ENCODE results near the gene MAP1B. TPM values are rescaled to one million over a fixed set of nuclear protein-coding genes. Genes with fewer than 3 reads are reported as not detected.

The MAP1B gene
- total RNA-seq, 1 experiment from 2014 or later, result 8.9 TPM

- Histone ChIP-seq H3K4me1 (ENCODE audit: control insufficient read depth in 1 of 2, insufficient read depth in 2 of 2, low read length in 2 of 2) (no peaks in the 10 kb centered on the region), H3K36me3 (ENCODE audit: control insufficient read depth in 1 of 2, insufficient read depth in 2 of 2, low read length in 2 of 2) (no peaks in the 10 kb centered on the region), H3K27ac (ENCODE audit: low read depth, low read length) (no peak overlapping the region), H3K4me2 (ENCODE audit: low read length) (no peak overlapping the region), H3K4me3 (replicated peaks in 1 of 2; ENCODE audit: low read depth in 1 of 2, low read length in 2 of 2) (no peak overlapping the region), H4K20me1 (ENCODE audit: insufficient read depth) (no peaks in the 10 kb centered on the region), H3K9ac (ENCODE audit: low read length) (no peak overlapping the region), H3K9me2 (ENCODE audit: insufficient read depth) (no peaks in the 10 kb centered on the region), H3K27me3 (ENCODE audit: insufficient read depth, low read length) (no peaks in the 10 kb centered on the region), H3K9me3 (ENCODE audit: control insufficient read depth in 1 of 2, insufficient read depth in 1 of 2, low read depth in 1 of 2, low read length in 2 of 2) (no peaks in the 10 kb centered on the region), H2AFZ (ENCODE audit: low read depth, low read length, poor library complexity, severe bottlenecking) (no peak overlapping the region), H3K79me2 (ENCODE audit: insufficient read depth, low read length) (no peaks in the 10 kb centered on the region)
- ATAC-seq, result no peak
- no peak for DNase-seq (ENCODE audit: low read depth, low spot score)
- ChIA-PET POLR2A (no interaction called here), CTCF (no interaction called here), RAD21 (ENCODE audit: low non-redundant PET in 1 of 2, low total read pairs in 2 of 2, uncharacterized antibody in 2 of 2, unreplicated experiment in 2 of 2) (no interaction called here)
- no TSS peak for BruUV-seq (replicated peaks)
- intact Hi-C loops (cut with micrococcal nuclease), result no loop called here
- TF ChIP-seq FOSL1 (IDR thresholded peaks at IDR 0.05; ENCODE audit: low read depth) (no peak), SP1 (IDR thresholded peaks at IDR 0.05; ENCODE audit: low read depth) (no peak), RAD21 (IDR thresholded peaks at IDR 0.05; ENCODE audit: low read depth) (no peak), SIN3A (IDR thresholded peaks at IDR 0.05; ENCODE audit: low read depth) (no peak), POLR2A (IDR thresholded peaks at IDR 0.05; ENCODE audit: borderline replicate concordance, extremely low read depth, insufficient read depth, insufficient read length) (no peak), CTCF (IDR thresholded peaks at IDR 0.05 in 2 of 3, conservative IDR thresholded peaks at IDR 0.05 in 1 of 3; ENCODE audit: borderline replicate concordance in 1 of 3, insufficient read depth in 1 of 3, low read depth in 2 of 3, low read length in 2 of 3) (no peak), CBX3 (IDR thresholded peaks at IDR 0.05; ENCODE audit: low read depth) (no peak), ELF1 (IDR thresholded peaks at IDR 0.05; ENCODE audit: borderline replicate concordance, low read depth) (no peak), POLR2AphosphoS5 (IDR thresholded peaks at IDR 0.05; ENCODE audit: low read depth, low read length) (no peak), ZNF274 (IDR thresholded peaks at IDR 0.05; ENCODE audit: low read depth, low read length) (no peak)
- TF ChIP-seq, protein P1, sequence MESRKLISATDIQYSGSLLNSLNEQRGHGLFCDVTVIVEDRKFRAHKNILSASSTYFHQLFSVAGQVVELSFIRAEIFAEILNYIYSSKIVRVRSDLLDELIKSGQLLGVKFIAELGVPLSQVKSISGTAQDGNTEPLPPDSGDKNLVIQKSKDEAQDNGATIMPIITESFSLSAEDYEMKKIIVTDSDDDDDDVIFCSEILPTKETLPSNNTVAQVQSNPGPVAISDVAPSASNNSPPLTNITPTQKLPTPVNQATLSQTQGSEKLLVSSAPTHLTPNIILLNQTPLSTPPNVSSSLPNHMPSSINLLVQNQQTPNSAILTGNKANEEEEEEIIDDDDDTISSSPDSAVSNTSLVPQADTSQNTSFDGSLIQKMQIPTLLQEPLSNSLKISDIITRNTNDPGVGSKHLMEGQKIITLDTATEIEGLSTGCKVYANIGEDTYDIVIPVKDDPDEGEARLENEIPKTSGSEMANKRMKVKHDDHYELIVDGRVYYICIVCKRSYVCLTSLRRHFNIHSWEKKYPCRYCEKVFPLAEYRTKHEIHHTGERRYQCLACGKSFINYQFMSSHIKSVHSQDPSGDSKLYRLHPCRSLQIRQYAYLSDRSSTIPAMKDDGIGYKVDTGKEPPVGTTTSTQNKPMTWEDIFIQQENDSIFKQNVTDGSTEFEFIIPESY (IDR thresholded peaks at IDR 0.05; ENCODE audit: extremely low read depth, insufficient replicate concordance, low read length), result no peak
- TF ChIP-seq, protein P2, sequence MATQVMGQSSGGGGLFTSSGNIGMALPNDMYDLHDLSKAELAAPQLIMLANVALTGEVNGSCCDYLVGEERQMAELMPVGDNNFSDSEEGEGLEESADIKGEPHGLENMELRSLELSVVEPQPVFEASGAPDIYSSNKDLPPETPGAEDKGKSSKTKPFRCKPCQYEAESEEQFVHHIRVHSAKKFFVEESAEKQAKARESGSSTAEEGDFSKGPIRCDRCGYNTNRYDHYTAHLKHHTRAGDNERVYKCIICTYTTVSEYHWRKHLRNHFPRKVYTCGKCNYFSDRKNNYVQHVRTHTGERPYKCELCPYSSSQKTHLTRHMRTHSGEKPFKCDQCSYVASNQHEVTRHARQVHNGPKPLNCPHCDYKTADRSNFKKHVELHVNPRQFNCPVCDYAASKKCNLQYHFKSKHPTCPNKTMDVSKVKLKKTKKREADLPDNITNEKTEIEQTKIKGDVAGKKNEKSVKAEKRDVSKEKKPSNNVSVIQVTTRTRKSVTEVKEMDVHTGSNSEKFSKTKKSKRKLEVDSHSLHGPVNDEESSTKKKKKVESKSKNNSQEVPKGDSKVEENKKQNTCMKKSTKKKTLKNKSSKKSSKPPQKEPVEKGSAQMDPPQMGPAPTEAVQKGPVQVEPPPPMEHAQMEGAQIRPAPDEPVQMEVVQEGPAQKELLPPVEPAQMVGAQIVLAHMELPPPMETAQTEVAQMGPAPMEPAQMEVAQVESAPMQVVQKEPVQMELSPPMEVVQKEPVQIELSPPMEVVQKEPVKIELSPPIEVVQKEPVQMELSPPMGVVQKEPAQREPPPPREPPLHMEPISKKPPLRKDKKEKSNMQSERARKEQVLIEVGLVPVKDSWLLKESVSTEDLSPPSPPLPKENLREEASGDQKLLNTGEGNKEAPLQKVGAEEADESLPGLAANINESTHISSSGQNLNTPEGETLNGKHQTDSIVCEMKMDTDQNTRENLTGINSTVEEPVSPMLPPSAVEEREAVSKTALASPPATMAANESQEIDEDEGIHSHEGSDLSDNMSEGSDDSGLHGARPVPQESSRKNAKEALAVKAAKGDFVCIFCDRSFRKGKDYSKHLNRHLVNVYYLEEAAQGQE (IDR thresholded peaks at IDR 0.05; ENCODE audit: low read depth), result no peak
Observed at GRCh38 chr5:72163349-72163983, 56.2 kb downstream of the MAP1B start.
